BE2C (cell line): ENCODE results near the gene SH3RF1.
"Not testable (repeated sequence)": the region's sequence is repeated elsewhere in the genome, so short reads cannot be mapped to it uniquely, and the experiment has no call there.

ENCODE experiments used
- DNase-seq: peaks from one replicate; pipeline ENCODE4 v3.0.0-alpha.2; 2020
- H3K27me3 ChIP-seq: fragments of 250-450 bp; sonication (Bioruptor Pico); 2 replicates; pipeline ENCODE4 v1.5.1; 2020; ENCODE audit warnings: mild to moderate bottlenecking
- H3K36me3 ChIP-seq: fragments of 250-450 bp; sonication (Bioruptor Pico); 2 replicates; pipeline ENCODE4 v1.5.1; 2020; ENCODE audit warnings: mild to moderate bottlenecking
- H3K4me1 ChIP-seq: fragments of 250-450 bp; sonication (Bioruptor Pico); 2 replicates; pipeline ENCODE4 v1.5.1; 2020
- H3K4me3 ChIP-seq: 2 replicates; pipeline ENCODE4 v1.5.1; 2011; ENCODE audit warnings: low read depth, low read length
- H3K9me3 ChIP-seq: fragments of 250-450 bp; sonication (Bioruptor Pico); 2 replicates; pipeline ENCODE4 v1.5.1; 2020
- CTCF ChIP-seq: IDR thresholded peaks from 2 replicates; pipeline ENCODE4 v1.5.1; 2012; ENCODE audit warnings: mild to moderate bottlenecking, low read depth, low read length

Gene SH3RF1

GRCh38 chr4:169205744-169206080 lies 65.0 kb downstream of the SH3RF1 start:
- no peak for TF ChIP-seq CTCF
- Histone ChIP-seq H3K36me3 (no peaks in the 10 kb centered on the region), H3K9me3 (no peaks in the 10 kb centered on the region), H3K4me3 (no peak overlapping the region), H3K4me1 (peaks cover 20% of the 10 kb centered on the region), H3K27me3 (no peaks in the 10 kb centered on the region)
- no peak for DNase-seq

DNA sequence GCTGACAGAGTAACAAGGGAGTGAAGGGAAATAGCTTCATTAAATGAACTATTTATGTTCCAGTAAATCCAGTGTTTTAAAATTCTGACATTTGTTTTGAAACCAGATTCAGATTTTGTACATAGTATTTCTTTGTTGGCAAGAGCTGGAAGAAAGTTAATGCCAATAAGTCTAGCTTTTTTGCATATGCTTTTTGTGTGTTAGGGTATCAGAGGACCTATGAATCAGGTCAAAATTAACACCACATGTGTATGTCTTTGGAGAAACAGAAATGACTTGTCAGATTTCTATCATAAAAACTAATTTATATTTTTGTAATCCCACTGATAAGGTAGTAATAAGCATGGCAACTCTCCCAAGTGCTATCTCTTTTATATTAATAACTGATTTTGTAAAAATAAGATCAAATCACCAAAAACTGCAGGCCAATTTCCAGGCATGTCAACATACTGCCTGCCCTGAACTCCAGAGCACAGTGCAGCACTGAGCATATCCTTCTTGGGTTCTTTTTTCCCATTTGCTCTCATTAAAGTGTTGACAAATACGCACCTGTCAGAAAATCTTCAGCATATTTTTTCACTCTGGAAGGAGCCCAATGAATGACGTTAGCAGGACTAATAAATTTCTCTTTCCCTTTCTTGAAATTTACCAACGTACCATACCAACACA lies 65.5 kb downstream of the SH3RF1 start:
- DNase-seq: no peak
- TF ChIP-seq CTCF: no peak
- H3K4me1 ChIP-seq: peaks cover 25% of the 10 kb centered on the region
- H3K9me3 ChIP-seq: no peaks in the 10 kb centered on the region
- no peak overlapping the region for H3K4me3 ChIP-seq
- H3K36me3 ChIP-seq: no peaks in the 10 kb centered on the region
- no peaks in the 10 kb centered on the region for H3K27me3 ChIP-seq

DNA sequence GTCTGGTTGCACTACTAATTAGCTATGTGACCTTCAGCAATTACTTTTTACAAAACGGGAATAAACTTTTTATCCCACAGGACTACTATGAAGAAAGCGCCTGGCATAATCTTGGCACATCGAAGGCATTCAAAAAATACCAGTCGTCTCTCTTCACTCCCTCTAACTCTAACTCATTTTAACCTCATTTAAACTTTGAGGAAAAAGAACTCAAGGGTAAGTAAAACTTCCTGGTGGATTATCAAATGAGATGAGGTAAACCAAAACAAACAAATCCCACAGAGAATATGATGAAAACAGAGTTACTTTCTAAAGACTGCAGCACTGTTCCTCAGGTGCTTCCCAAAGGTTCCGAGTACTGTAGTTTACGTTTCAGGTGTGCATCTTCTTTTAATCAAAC lies 66.9 kb downstream of the SH3RF1 start:
- Histone ChIP-seq H3K27me3 (no peaks in the 10 kb centered on the region), H3K4me1 (peaks cover 25% of the 10 kb centered on the region), H3K4me3 (no peak overlapping the region), H3K36me3 (no peaks in the 10 kb centered on the region), H3K9me3 (no peaks in the 10 kb centered on the region)
- TF ChIP-seq CTCF: no peak
- no peak for DNase-seq

DNA sequence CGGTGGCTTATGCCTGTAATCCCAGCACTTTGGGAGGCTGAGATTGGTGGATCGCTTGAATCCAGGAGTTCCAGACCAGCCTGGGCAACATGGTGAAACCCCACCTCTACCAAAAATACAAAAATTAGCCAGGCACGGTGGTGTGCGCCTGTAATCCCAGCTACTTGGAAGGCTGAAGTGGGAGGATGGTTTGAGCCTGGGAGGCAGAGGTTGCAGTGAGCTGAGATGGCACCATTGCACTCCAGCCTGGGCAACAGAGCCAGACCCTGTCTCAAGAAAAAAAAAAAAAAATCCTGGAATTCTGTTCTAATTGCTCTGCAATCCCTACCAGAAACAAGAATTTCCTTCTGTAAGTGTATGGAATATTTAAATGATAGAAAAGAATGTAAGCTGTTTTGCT lies 67.5 kb downstream of the SH3RF1 start:
- not testable (repeated sequence) for DNase-seq, H3K36me3 ChIP-seq, H3K4me3 ChIP-seq, H3K27me3 ChIP-seq, H3K9me3 ChIP-seq
- H3K4me1 ChIP-seq: peaks cover 25% of the 10 kb centered on the region

GRCh38 chr4:169202878-169203277 lies 67.9 kb downstream of the SH3RF1 start:
- Histone ChIP-seq H3K4me1 (peaks cover 25% of the 10 kb centered on the region), H3K4me3 (no peak overlapping the region)

GRCh38 chr4:169202145-169202699 lies 68.5 kb downstream of the SH3RF1 start:
- no peak for TF ChIP-seq CTCF
- no peaks in the 10 kb centered on the region for H3K36me3 ChIP-seq
- DNase-seq: no peak
- peaks cover 25% of the 10 kb centered on the region for H3K4me1 ChIP-seq
- H3K27me3 ChIP-seq: no peaks in the 10 kb centered on the region
- no peaks in the 10 kb centered on the region for H3K9me3 ChIP-seq
- no peak overlapping the region for H3K4me3 ChIP-seq

More at GRCh38 chr4:169202878-169203277, 67.9 kb downstream of the SH3RF1 start:
- no peaks in the 10 kb centered on the region for H3K27me3 ChIP-seq
- no peak for DNase-seq
- H3K36me3 ChIP-seq: no peaks in the 10 kb centered on the region
- H3K9me3 ChIP-seq: no peaks in the 10 kb centered on the region
- no peak for TF ChIP-seq CTCF
